ENCODE measurements around the gene PPFIA4. TPM values are rescaled to one million over a fixed set of nuclear protein-coding genes. Genes with fewer than 3 reads are reported as not detected.

The PPFIA4 gene
- total RNA-seq, 3 donors from 2014 or later (not counting 1 experiment from before 2014, with no cell fraction given), result 0.18 to 0.88 (median 0.33) TPM

GRCh38 chr1:202989879-202990278 is 36.4 kb upstream of the PPFIA4 start:
- Histone ChIP-seq H3K4me3 (ENCODE audit: low read length) (no peak overlapping the region), H3K27ac (ENCODE audit: low read length) (no peak overlapping the region), H3K9me3 (ENCODE audit: control insufficient read depth, insufficient read depth, low read length) (no peaks in the 10 kb centered on the region), H3K4me1 (ENCODE audit: control insufficient read depth, insufficient read depth, low read length) (peaks cover 3% of the 10 kb centered on the region), H3K36me3 (ENCODE audit: control insufficient read depth, insufficient read depth, low read length) (no peaks in the 10 kb centered on the region), H3K27me3 (ENCODE audit: control insufficient read depth, insufficient read depth, low read length) (no peaks in the 10 kb centered on the region)
- no peak for TF ChIP-seq CTCF (IDR thresholded peaks at IDR 0.05)
- no peaks in the 10 kb centered on the region for H3K4me1 Mint-ChIP-seq
- DNase-seq, result no peak
- no peak overlapping the region for H3K4me3 Mint-ChIP-seq
- no peak overlapping the region for H3K27ac Mint-ChIP-seq
- H3K9me3 Mint-ChIP-seq, result no peaks in the 10 kb centered on the region
- H3K36me3 Mint-ChIP-seq, result no peaks in the 10 kb centered on the region
- 75% methylated on average over 2 of the region's 2 CpGs for WGBS (ENCODE audit: insufficient coverage)
- intact Hi-C loops (cut with micrococcal nuclease), result no loop called here
- H3K27me3 Mint-ChIP-seq (ENCODE audit: low read depth in 2 of 2), result peaks cover 22 to 37% of the 10 kb centered on the region in 2 donors
- no peak for ATAC-seq

GRCh38 chr1:202991112-202991511 is 35.2 kb upstream of the PPFIA4 start:
- Mint-ChIP-seq H3K36me3 (no peaks in the 10 kb centered on the region), H3K27ac (no peak overlapping the region), H3K27me3 (ENCODE audit: low read depth in 2 of 2) (peaks cover 33 to 50% of the 10 kb centered on the region in 2 donors), H3K4me3 (no peak overlapping the region), H3K9me3 (no peaks in the 10 kb centered on the region), H3K4me1 (no peaks in the 10 kb centered on the region)
- H3K4me1 ChIP-seq (ENCODE audit: control insufficient read depth, insufficient read depth, low read length), result peaks cover 3% of the 10 kb centered on the region
- no peak overlapping the region for H3K27ac ChIP-seq (ENCODE audit: low read length)
- DNase-seq (no peak), ATAC-seq (no peak)
- no peak overlapping the region for H3K4me3 ChIP-seq (ENCODE audit: low read length)
- TF ChIP-seq CTCF (IDR thresholded peaks at IDR 0.05), result no peak
- H3K9me3 ChIP-seq (ENCODE audit: control insufficient read depth, insufficient read depth, low read length), result no peaks in the 10 kb centered on the region
- H3K27me3 ChIP-seq (ENCODE audit: control insufficient read depth, insufficient read depth, low read length), result no peaks in the 10 kb centered on the region
- intact Hi-C loops (cut with micrococcal nuclease), result no loop called here
- no peaks in the 10 kb centered on the region for H3K36me3 ChIP-seq (ENCODE audit: control insufficient read depth, insufficient read depth, low read length)

- H3K9me3 Mint-ChIP-seq, result no peaks in the 10 kb centered on the region
- no peak overlapping the region for H3K27ac Mint-ChIP-seq
- intact Hi-C loops (cut with micrococcal nuclease), result loop anchor here (5.0 kb wide), 1 partner anchor 107 kb away; the partner anchor contains the start of gene RABIF
Observed at GRCh38 chr1:202994756-202995155, 31.5 kb upstream of the PPFIA4 start.

More at GRCh38 chr1:202994756-202995155, 31.5 kb upstream of the PPFIA4 start:
- WGBS (ENCODE audit: insufficient coverage), result 49% methylated on average over 3 of the region's 3 CpGs
- DNase-seq, result no peak
- no peaks in the 10 kb centered on the region for H3K27me3 ChIP-seq (ENCODE audit: control insufficient read depth, insufficient read depth, low read length)
- no peaks in the 10 kb centered on the region for H3K36me3 Mint-ChIP-seq
- ATAC-seq, result no peak
- H3K27me3 Mint-ChIP-seq (ENCODE audit: low read depth in 2 of 2), result peaks cover 35 to 65% of the 10 kb centered on the region in 2 donors
- no peaks in the 10 kb centered on the region for H3K9me3 ChIP-seq (ENCODE audit: control insufficient read depth, insufficient read depth, low read length)
- H3K4me1 ChIP-seq (ENCODE audit: control insufficient read depth, insufficient read depth, low read length), result peaks cover 5% of the 10 kb centered on the region
- H3K27ac ChIP-seq (ENCODE audit: low read length), result no peak overlapping the region
- H3K4me1 Mint-ChIP-seq, result peaks cover 5% of the 10 kb centered on the region in 2 donors
- H3K4me3 ChIP-seq (ENCODE audit: low read length), result no peak overlapping the region
- no peak overlapping the region for H3K4me3 Mint-ChIP-seq
- no peaks in the 10 kb centered on the region for H3K36me3 ChIP-seq (ENCODE audit: control insufficient read depth, insufficient read depth, low read length)
- TF ChIP-seq CTCF (IDR thresholded peaks at IDR 0.05), result no peak

Measured in natural killer cell (primary cell).